ENCODE results near the gene CRADD. TPM values are rescaled to one million over a fixed set of nuclear protein-coding genes. Genes with fewer than 3 reads are reported as not detected.

CRADD gene
- total RNA-seq, 1 donor, result 12.9 TPM

- H3K4me3 ChIP-seq (ENCODE audit: low read depth, low read length), result no peak overlapping the region
- TF ChIP-seq, protein P1, sequence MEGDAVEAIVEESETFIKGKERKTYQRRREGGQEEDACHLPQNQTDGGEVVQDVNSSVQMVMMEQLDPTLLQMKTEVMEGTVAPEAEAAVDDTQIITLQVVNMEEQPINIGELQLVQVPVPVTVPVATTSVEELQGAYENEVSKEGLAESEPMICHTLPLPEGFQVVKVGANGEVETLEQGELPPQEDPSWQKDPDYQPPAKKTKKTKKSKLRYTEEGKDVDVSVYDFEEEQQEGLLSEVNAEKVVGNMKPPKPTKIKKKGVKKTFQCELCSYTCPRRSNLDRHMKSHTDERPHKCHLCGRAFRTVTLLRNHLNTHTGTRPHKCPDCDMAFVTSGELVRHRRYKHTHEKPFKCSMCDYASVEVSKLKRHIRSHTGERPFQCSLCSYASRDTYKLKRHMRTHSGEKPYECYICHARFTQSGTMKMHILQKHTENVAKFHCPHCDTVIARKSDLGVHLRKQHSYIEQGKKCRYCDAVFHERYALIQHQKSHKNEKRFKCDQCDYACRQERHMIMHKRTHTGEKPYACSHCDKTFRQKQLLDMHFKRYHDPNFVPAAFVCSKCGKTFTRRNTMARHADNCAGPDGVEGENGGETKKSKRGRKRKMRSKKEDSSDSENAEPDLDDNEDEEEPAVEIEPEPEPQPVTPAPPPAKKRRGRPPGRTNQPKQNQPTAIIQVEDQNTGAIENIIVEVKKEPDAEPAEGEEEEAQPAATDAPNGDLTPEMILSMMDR (IDR thresholded peaks at IDR 0.05; ENCODE audit: insufficient read depth, low read length), result no peak
- DNase-seq (ENCODE audit: low read depth), result no peak
These were observed 211.8 kb downstream of the CRADD start for GRCh38 chr12:93888964-93889363.

DNA sequence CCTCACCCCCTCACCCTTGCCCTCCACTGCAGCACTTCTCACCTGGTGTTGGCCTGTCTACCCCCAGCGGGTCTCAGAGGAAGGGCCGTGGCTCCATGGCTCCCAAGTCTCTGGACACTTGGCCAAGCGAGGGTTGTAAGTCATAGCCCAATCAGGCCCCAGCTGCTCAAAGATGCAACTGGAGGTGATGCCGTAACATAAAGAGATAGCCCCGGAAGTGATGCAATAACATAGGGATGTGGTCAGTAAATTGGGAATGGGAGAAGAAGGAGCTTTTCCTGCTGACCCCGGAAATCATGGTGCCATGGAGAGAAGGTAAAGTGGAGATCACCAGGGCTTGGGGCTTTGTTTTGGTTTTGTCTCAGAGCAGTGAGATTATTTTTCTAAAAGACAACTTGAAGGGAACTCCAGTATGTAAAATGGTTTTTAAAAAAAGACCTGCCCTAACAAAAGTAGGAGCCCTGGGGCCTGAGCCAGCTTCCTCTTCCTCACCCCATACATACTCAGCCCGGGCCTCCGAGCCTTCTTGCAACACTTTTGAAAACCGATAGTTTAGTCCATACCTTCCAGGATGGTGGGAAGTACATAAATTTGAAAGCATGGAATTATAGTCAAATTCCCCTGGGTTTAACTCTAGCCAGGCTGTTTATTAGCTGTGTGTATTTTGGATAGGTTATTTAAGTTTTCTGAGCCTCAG, 212.5 kb downstream of the CRADD start:
- DNase-seq (ENCODE audit: low read depth), result peak; percentile 18
- H3K4me3 ChIP-seq (ENCODE audit: low read depth, low read length), result no peak overlapping the region
- TF ChIP-seq, protein P1 (IDR thresholded peaks at IDR 0.05; ENCODE audit: insufficient read depth, low read length), result no peak

- DNase-seq (ENCODE audit: low read depth), result peak; percentile 30
- TF ChIP-seq, protein P1 (IDR thresholded peaks at IDR 0.05; ENCODE audit: insufficient read depth, low read length), result no peak
- H3K4me3 ChIP-seq (ENCODE audit: low read depth, low read length), result no peak overlapping the region
These were observed 215.5 kb downstream of the CRADD start for GRCh38 chr12:93892423-93893268.

- no peak overlapping the region for H3K4me3 ChIP-seq (ENCODE audit: low read depth, low read length)
- DNase-seq (ENCODE audit: low read depth), result peak; percentile 93
- TF ChIP-seq, protein P1 (IDR thresholded peaks at IDR 0.05; ENCODE audit: insufficient read depth, low read length), result no peak
These were observed 217.4 kb downstream of the CRADD start for GRCh38 chr12:93894391-93895088.

- DNase-seq (ENCODE audit: low read depth), result peak; percentile 74
- TF ChIP-seq, protein P1 (IDR thresholded peaks at IDR 0.05; ENCODE audit: insufficient read depth, low read length), result peak; percentile 34
- no peak overlapping the region for H3K4me3 ChIP-seq (ENCODE audit: low read depth, low read length)
These were observed 217.9 kb downstream of the CRADD start for GRCh38 chr12:93895089-93895445.

GRCh38 chr12:93896427-93896826, 219.3 kb downstream of the CRADD start:
- TF ChIP-seq, protein P1 (IDR thresholded peaks at IDR 0.05; ENCODE audit: insufficient read depth, low read length), result peak; percentile 20
- no peak overlapping the region for H3K4me3 ChIP-seq (ENCODE audit: low read depth, low read length)
- no peak for DNase-seq (ENCODE audit: low read depth)

Measured in fibroblast of the aortic adventitia (primary cell).